DND-41 (cell line): Measurements from ENCODE around the gene MCEE.

Source experiments
- CTCF ChIP-seq: IDR thresholded peaks from 2 replicates; pipeline ENCODE4 v1.5.1; 2012; ENCODE audit warnings: borderline replicate concordance, low read length, moderate library complexity, mild to moderate bottlenecking; ENCODE audit not compliant: poor library complexity, severe bottlenecking; ENCODE audit errors: extremely low read depth
- EZH2 ChIP-seq: IDR thresholded peaks from 3 replicates; pipeline ENCODE4 v1.6.1; 2012; ENCODE audit warnings: borderline replicate concordance, low read depth, mild to moderate bottlenecking, moderate library complexity, low read length, inconsistent platforms; ENCODE audit not compliant: severe bottlenecking

GRCh38 chr2:71102981-71103681 is 26.9 kb downstream of the MCEE start:
- TF ChIP-seq CTCF (no peak), EZH2 (no peak)
